ENCODE results near the gene ZFAND4. TPM values are rescaled to one million over a fixed set of nuclear protein-coding genes. Genes with fewer than 3 reads are reported as not detected.

Gene ZFAND4
- total RNA-seq, 1 donor from 2014 or later = 18.7 TPM

DNA sequence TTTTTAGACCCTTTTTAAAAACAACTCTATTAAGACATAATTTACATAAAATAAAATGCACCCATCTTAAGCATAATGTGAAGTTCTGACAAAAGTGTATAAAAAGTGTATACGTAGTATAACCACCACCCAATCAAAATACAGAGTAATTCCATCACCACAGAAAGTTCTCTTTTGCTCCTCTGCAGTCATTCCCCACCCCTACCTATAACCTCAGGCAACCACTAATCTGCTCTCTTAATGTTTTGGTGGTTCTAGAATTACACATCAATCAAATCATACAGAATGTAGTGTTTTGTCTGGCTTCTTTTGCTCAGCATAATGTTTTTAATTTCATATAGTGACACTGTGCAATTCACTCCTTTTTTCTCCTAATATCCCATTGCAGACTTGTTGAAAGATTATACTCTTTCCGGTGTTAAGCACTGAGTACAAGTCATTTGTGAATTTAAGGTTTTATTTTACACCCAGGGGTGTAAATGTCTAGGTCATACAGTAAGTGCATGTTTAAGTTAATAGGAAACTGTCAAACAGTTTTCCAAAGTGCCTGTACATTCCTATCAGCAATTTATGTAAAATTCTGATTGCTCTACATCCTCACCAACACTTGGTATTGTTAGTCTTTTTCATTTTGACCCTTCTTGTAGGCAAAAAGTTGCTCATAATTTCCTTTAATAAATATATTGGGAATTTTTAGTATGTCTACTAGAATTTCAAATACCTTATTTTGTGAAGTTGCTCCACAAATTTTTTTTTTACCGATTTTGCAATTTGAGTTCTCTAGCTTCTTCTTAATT is 86.3 kb downstream of the ZFAND4 start:
- ATAC-seq (no peak), DNase-seq (no peak)
- Histone ChIP-seq H3K4me3 (no peak overlapping the region), H3K27me3 (no peaks in the 10 kb centered on the region), H3K9me3 (no peaks in the 10 kb centered on the region), H3K27ac (no peak overlapping the region), H3K36me3 (no peaks in the 10 kb centered on the region), H3K4me1 (peaks cover 3% of the 10 kb centered on the region)
- TF ChIP-seq, protein P1, sequence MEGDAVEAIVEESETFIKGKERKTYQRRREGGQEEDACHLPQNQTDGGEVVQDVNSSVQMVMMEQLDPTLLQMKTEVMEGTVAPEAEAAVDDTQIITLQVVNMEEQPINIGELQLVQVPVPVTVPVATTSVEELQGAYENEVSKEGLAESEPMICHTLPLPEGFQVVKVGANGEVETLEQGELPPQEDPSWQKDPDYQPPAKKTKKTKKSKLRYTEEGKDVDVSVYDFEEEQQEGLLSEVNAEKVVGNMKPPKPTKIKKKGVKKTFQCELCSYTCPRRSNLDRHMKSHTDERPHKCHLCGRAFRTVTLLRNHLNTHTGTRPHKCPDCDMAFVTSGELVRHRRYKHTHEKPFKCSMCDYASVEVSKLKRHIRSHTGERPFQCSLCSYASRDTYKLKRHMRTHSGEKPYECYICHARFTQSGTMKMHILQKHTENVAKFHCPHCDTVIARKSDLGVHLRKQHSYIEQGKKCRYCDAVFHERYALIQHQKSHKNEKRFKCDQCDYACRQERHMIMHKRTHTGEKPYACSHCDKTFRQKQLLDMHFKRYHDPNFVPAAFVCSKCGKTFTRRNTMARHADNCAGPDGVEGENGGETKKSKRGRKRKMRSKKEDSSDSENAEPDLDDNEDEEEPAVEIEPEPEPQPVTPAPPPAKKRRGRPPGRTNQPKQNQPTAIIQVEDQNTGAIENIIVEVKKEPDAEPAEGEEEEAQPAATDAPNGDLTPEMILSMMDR (IDR thresholded peaks at IDR 0.05) = no peak
- intact Hi-C loops (cut with DNase I) = no loop called here

DNA sequence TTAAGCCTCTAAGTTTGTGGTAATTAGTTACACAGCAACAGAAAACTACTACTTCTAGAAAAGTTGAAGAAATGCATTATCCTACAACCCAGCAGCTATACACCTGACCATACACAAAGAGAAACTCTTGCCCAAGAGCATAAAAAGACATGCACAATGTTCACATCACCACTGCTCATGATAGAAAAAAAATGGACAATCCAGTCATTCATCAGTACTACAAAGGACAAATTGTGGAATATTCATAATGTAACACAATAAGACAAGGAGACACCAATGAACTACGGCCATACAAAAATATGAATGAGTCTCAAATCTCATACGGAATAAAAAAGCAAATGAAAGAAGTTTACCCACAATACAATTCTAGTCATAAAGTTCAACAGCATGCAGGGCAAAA is 87.4 kb downstream of the ZFAND4 start:
- Histone ChIP-seq H3K36me3 (no peaks in the 10 kb centered on the region), H3K4me3 (no peak overlapping the region), H3K4me1 (peaks cover 10% of the 10 kb centered on the region), H3K9me3 (no peaks in the 10 kb centered on the region), H3K27me3 (no peaks in the 10 kb centered on the region), H3K27ac (no peak overlapping the region)
- intact Hi-C loops (cut with DNase I) = no loop called here
- TF ChIP-seq, protein P1 (IDR thresholded peaks at IDR 0.05) = no peak
- DNase-seq (no peak), ATAC-seq (no peak)

DNA sequence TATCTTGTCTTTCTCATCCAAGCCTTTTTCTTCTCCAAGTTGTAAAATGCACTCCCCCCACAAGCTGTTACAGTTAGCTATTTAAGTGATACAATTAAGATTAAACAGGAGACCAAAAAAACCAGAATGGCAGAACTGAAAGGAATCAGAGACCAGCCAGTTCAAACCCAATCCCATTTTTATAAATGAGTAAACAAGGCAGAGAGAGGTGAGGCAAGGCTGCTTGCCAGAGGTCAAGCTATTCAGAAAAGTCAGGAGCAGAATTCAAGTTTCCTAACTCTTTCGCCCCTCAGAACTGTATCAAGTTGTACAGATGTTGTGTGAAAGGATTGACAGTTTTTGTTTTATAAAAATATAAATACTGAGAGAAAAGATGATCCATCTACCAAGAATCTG is 90.2 kb downstream of the ZFAND4 start:
- Histone ChIP-seq H3K27ac (no peak overlapping the region), H3K4me3 (no peak overlapping the region), H3K4me1 (peaks cover 10% of the 10 kb centered on the region), H3K36me3 (no peaks in the 10 kb centered on the region), H3K9me3 (no peaks in the 10 kb centered on the region), H3K27me3 (no peaks in the 10 kb centered on the region)
- no peak for DNase-seq
- TF ChIP-seq, protein P1 (IDR thresholded peaks at IDR 0.05) = no peak
- ATAC-seq = no peak
- intact Hi-C loops (cut with DNase I) = no loop called here

DNA sequence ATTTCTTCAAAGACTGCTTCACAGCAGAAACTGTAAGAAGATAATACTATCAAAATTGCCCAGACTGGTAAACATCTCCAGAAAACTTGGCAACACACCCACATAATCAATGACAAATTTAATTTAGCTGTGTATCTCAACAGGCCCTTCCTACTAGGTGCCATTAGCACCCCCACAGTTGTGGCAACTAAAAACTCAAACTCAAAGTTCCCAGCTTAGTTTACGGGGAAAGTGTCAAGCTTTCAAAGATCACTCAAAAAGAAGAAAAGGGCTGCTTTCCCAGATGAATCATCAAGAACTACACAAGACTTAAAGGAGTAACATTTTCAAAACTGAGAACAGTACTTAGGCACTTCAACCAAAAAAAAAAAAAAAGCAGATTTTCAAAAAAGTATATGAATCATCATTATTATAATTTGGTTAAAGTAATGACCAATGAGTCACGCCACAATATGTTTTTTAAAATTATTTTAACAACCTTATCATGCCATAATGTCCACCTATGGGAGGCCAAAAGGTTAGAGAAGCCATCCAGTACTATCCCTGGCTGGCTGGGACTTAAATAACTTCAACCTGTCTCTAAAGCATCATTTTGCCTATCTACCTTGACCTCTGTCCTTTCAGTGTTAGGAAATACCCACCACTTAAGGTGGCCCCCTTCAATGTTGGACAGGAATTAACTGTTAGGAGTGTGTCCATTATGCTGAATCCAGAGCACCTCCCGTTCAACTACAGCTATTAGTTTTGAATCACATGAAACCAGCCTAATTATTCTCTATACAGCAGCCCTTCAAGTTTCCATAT is 90.8 kb downstream of the ZFAND4 start:
- Histone ChIP-seq H3K27me3 (no peaks in the 10 kb centered on the region), H3K4me3 (no peak overlapping the region), H3K27ac (no peak overlapping the region), H3K36me3 (no peaks in the 10 kb centered on the region), H3K4me1 (peaks cover 10% of the 10 kb centered on the region), H3K9me3 (no peaks in the 10 kb centered on the region)
- ATAC-seq (no peak), DNase-seq (no peak)
- intact Hi-C loops (cut with DNase I) = no loop called here
- TF ChIP-seq, protein P1 (IDR thresholded peaks at IDR 0.05) = no peak

DNA sequence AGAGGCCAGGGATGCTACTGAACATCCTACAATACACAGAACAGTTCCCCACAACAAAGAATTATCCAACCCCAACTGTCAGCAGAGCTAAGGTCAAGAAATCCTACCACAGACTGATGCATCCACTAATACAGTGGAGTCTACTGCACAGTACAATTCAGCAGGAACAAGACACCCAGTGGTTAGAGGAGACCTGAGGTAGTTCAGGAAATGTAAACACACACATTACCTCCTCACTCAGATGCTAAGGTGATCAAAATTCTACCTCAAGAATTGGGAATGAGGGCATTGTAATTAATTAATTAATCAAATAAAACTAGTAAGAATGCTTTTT is 91.4 kb downstream of the ZFAND4 start:
- ATAC-seq (peak; percentile 26), DNase-seq (no peak)
- intact Hi-C loops (cut with DNase I) = no loop called here
- peak overlapping the region; percentile 40 for H3K27ac ChIP-seq
- no peaks in the 10 kb centered on the region for H3K9me3 ChIP-seq
- no peaks in the 10 kb centered on the region for H3K36me3 ChIP-seq
- no peaks in the 10 kb centered on the region for H3K27me3 ChIP-seq
- H3K4me1 ChIP-seq = peaks cover 10% of the 10 kb centered on the region
- TF ChIP-seq, protein P1 (IDR thresholded peaks at IDR 0.05) = no peak
- H3K4me3 ChIP-seq = no peak overlapping the region
